K562 (cell line): ENCODE data around the gene EXOC4. TPM values are rescaled to one million over a fixed set of nuclear protein-coding genes. Genes with fewer than 3 reads are reported as not detected.
A peak's percentile ranks its signal among the peaks of the same experiment; 100 is the strongest.

Experiments
- ASH1L ChIP-seq: fragments of 450-650 bp; IDR thresholded peaks from 2 replicates; pipeline ENCODE4 v1.6.1; 2018; ENCODE audit warnings: borderline replicate concordance, mild to moderate bottlenecking, low read depth; ENCODE audit not compliant: partially characterized antibody
- CBX8 ChIP-seq: fragments of 200-600 bp; sonication (generic); IDR thresholded peaks from 2 replicates; pipeline ENCODE4 v1.6.1; 2012; ENCODE audit warnings: borderline replicate concordance, mixed run types, low read depth, mild to moderate bottlenecking, moderate library complexity, mixed read lengths, low read length, control low read depth, inconsistent platforms; ENCODE audit not compliant: poor library complexity, severe bottlenecking; ENCODE audit errors: extremely low read depth
- ELF4 ChIP-seq: fragments of 450-650 bp; formaldehyde crosslinking; IDR thresholded peaks from 2 replicates; pipeline ENCODE4 v1.4.0; 2022; ENCODE audit warnings: missing genetic modification characterization
- ETV5 ChIP-seq: sonication (generic); formaldehyde crosslinking; IDR thresholded peaks from 2 replicates; pipeline ENCODE4 v1.4.0; 2020; ENCODE audit warnings: low read depth, mild to moderate bottlenecking, missing genetic modification reagents
- FOXJ2 ChIP-seq: fragments of 200-800 bp; sonication (Bioruptor generic); IDR thresholded peaks from 2 replicates; pipeline ENCODE4 v1.6.1; 2016; ENCODE audit warnings: missing genetic modification characterization, missing compliant biosample characterization
- FUS ChIP-seq: fragments of 200-400 bp; formaldehyde crosslinking; optimal IDR thresholded peaks from 2 replicates; pipeline ENCODE3; 2017; ENCODE audit warnings: low read depth, low read length
- HDAC8 ChIP-seq: fragments of 450-650 bp; IDR thresholded peaks from 2 replicates; pipeline ENCODE4 v1.6.1; 2016; ENCODE audit warnings: mild to moderate bottlenecking, missing genetic modification characterization, moderate library complexity, missing compliant biosample characterization
- HIVEP1 ChIP-seq: fragments of 250-450 bp; sonication (Bioruptor Pico); IDR thresholded peaks from 2 replicates; pipeline ENCODE4 v1.4.0; 2020; ENCODE audit warnings: mild to moderate bottlenecking
- KDM2B ChIP-seq: fragments of 250-450 bp; sonication (Bioruptor Pico); IDR thresholded peaks from 2 replicates; pipeline ENCODE4 v1.8.0; 2021; ENCODE audit warnings: mild to moderate bottlenecking, moderate library complexity
- NCOA1 ChIP-seq: fragments of 450-650 bp; IDR thresholded peaks from 2 replicates; pipeline ENCODE4 v1.6.1; 2016; ENCODE audit warnings: low read depth
- NEUROD1 ChIP-seq: fragments of 150-350 bp; IDR thresholded peaks from 2 replicates; pipeline ENCODE4 v1.6.1; 2014; ENCODE audit warnings: borderline replicate concordance, low read length, low read depth; ENCODE audit not compliant: partially characterized antibody
- NFE2L1 ChIP-seq: fragments of 450-650 bp; IDR thresholded peaks from 2 replicates; pipeline ENCODE4 v1.6.1; 2016; ENCODE audit warnings: missing genetic modification characterization, low read depth, mild to moderate bottlenecking, missing compliant biosample characterization, moderate library complexity, borderline replicate concordance
- NFXL1 ChIP-seq: fragments of 450-650 bp; formaldehyde crosslinking; IDR thresholded peaks from 2 replicates; pipeline ENCODE4 v1.4.0; 2021; ENCODE audit warnings: mild to moderate bottlenecking
- NFYB ChIP-seq: IDR thresholded peaks from 2 replicates; pipeline ENCODE4 v1.6.1; 2011; ENCODE audit warnings: mild to moderate bottlenecking, moderate library complexity; ENCODE audit not compliant: insufficient read length; ENCODE audit errors: extremely low read depth
- PREB ChIP-seq: sonication (generic); formaldehyde crosslinking; IDR thresholded peaks from 2 replicates; pipeline ENCODE4 v1.8.1; 2023; ENCODE audit warnings: mild to moderate bottlenecking, missing genetic modification reagents
- TAL1 ChIP-seq: fragments of 450-650 bp; IDR thresholded peaks from 2 replicates; pipeline ENCODE4 v1.6.1; 2016; ENCODE audit warnings: mild to moderate bottlenecking
- XRCC4 ChIP-seq: IDR thresholded peaks from one replicate; pipeline ENCODE4 v1.6.1; 2011; ENCODE audit not compliant: insufficient read depth, insufficient read length; ENCODE audit errors: extremely low read depth
- YBX1 ChIP-seq: fragments of 450-650 bp; IDR thresholded peaks from 2 replicates; pipeline ENCODE4 v1.7.1; 2016; ENCODE audit warnings: mild to moderate bottlenecking
- ZBTB33 ChIP-seq: sonication (generic); formaldehyde crosslinking; IDR thresholded peaks from 2 replicates; pipeline ENCODE4 v1.8.1; 2023; ENCODE audit warnings: mild to moderate bottlenecking, missing genetic modification reagents
- ZNF263 ChIP-seq: sonication (generic); formaldehyde crosslinking; IDR thresholded peaks from 2 replicates; pipeline ENCODE4 v1.8.0; 2022; ENCODE audit warnings: mild to moderate bottlenecking, missing genetic modification reagents, borderline replicate concordance
- ZNF586 ChIP-seq: fragments of 450-650 bp; formaldehyde crosslinking; conservative IDR thresholded peaks from 2 replicates; pipeline ENCODE4 v1.4.0; 2020; ENCODE audit warnings: mild to moderate bottlenecking, moderate library complexity
- ZNF639 ChIP-seq, 2 experiments: fragments of 200-800 bp in 1 of 2; sonication (Bioruptor generic) in 1 of 2; sonication (generic) in 1 of 2; formaldehyde crosslinking in 1 of 2; IDR thresholded peaks in 1 of 2; conservative IDR thresholded peaks in 1 of 2; 2 replicates each; pipeline versions ENCODE4 v1.5.0 to v1.6.1; 2016 to 2020; ENCODE audit warnings: missing compliant biosample characterization in 1 of 2, missing genetic modification characterization in 1 of 2, missing genetic modification reagents in 1 of 2
- polyA plus RNA-seq, 8 experiments: library from polyadenylated mRNA; depleted of rRNA in 4 of 8; stranded (reverse) in 5 of 8; unstranded in 3 of 8; fragments of >200 nt; fragmentation: Nextera tagmentation in 2 of 8; fragmentation: Illumina TruSeq in 1 of 8; extraction: Ambion mirVana in 2 of 8; extraction: Trizol in 1 of 8; gene quantifications; 2 replicates each; pipeline versions ENCODE4 v1.2.1 to v1.2.3, GENCODE V29; 2011 to 2014; ENCODE audit warnings: inconsistent platforms in 1 of 8, missing spikeins in 1 of 8
- total RNA-seq, 7 experiments: library from RNA; depleted of rRNA in 6 of 7; stranded (reverse); fragments of >200 nt in 6 of 7; fragmentation: Illumina TruSeq in 2 of 7; extraction: Trizol in 2 of 7; gene quantifications; 2 replicates each; pipeline versions ENCODE4 v1.2.1 to v1.2.3, GENCODE V29; 2011 to 2021; ENCODE audit warnings: low replicate concordance in 1 of 7

EXOC4 gene
- total and polyA plus RNA-seq, 9 of the 15 experiments (the other 6 are each of a cell fraction or from before 2014, with no cell fraction given): 18.5 to 73.1 (median 46.6) TPM

GRCh38 chr7:133252858-133253518 lies at the start of gene EXOC4 (continued):
- no peak for TF ChIP-seq FOXJ2 (tag)
- TF ChIP-seq NFYB: peak; percentile 98
- TF ChIP-seq HIVEP1: no peak
- no peak for TF ChIP-seq YBX1
- TF ChIP-seq NFE2L1 (tag): no peak
- TF ChIP-seq ELF4 (CRISPR knock-in tag): peak; percentile 24; the same call in 1 of the 2 replicates
- TF ChIP-seq NEUROD1: peak; percentile 93
- TF ChIP-seq PREB: no peak
- TF ChIP-seq HDAC8 (tag): no peak
- no peak for TF ChIP-seq ZNF586
- no peak for TF ChIP-seq CBX8
- TF ChIP-seq ASH1L: peak; percentile 97
- TF ChIP-seq XRCC4: no peak
- no peak for TF ChIP-seq ZNF263 (CRISPR knock-in tag)
- peak in 1 of 2 experiments; percentile 70; a peak in 1 of 4 replicates for TF ChIP-seq ZNF639 (CRISPR knock-in tag; conservative IDR thresholded peaks at IDR 0.05 in 1 of 2, IDR thresholded peaks at IDR 0.05 in 1 of 2)
- no peak for TF ChIP-seq NCOA1
- no peak for TF ChIP-seq FUS
- TF ChIP-seq NFXL1 (CRISPR knock-in tag): no peak
- TF ChIP-seq ETV5: peak; percentile 53
- no peak for TF ChIP-seq TAL1
- TF ChIP-seq ZBTB33 (CRISPR knock-in tag): no peak
- TF ChIP-seq KDM2B: no peak
